Fibroblast of skin of back (primary cell): Measurements from ENCODE around the gene ELL.

Experiments
- DNase-seq: peaks from one replicate; pipeline ENCODE4 v3.0.0-alpha.2; 2013

The ELL gene

DNA sequence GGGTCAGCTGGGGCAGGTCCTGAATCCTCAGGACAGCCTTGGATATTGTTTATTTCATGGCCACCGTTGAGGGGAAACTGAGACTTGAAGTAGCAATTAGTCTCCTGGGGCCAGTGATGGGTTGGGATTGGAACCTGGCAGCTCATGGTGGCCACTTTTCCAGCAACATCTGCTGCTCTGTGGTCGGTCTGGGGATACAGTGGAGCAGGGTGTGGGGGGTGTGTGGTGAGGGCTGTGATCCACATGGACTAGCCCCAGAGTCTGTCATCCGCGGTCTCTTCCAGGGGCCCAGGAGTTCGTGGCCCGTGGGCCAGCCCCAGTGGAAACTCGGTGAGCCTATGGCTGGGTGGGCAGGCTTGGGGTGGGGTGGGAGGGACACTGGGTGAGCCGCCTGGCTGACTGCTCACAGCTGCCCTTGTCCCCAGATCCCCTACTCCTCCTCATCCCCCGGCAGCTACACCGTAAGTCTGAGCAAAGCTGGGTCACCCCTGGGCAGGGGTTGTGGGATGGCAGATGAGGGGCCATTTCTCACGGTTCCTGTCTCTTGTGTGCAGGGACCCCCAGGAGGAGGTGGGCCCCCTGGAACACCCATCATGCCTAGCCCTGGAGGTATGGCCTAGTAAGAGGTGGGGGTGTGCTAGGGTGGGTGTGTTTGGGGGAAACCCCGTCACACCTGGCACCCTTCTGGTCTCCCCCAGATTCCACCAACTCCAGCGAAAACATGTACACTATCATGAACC, 89.4 kb downstream of the ELL start:
- no peak for DNase-seq

DNA sequence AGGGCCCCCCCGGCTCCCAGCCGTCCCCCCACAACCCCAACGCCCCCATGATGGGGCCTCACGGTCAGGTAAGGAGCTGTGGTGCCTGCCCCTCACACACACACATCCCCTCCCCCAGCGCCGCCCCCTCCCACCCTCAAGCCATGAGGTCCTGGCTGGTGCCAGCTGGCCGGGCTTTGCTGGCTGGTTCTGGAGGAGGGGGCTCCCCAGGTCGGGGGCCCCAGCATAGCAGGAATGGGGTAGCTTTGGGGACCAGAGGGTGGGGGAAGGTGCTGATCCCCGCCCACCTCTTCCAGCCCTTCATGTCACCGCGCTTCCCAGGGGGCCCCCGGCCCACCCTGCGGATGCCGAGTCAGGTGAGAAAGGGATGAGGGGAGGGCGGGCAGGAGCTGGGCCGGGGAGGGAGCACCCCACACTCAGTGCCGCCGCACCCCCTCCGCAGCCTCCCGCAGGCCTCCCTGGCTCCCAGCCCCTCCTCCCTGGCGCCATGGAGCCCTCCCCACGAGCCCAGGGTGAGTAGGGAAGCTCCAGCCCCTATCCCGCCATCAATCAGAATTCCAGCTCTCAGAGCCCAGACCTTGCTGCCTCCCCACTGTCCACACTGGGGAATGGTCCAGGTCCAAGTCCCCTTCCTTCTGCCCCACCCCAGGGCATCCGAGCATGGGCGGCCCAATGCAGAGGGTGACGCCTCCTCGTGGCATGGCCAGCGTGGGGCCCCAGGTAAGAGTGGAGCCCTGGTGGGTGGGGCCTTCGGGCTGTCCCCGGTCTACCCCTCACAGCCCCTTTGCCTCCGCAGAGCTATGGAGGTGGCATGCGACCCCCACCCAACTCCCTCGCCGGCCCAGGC, 90.3 kb downstream of the ELL start:
- DNase-seq = no peak

DNA sequence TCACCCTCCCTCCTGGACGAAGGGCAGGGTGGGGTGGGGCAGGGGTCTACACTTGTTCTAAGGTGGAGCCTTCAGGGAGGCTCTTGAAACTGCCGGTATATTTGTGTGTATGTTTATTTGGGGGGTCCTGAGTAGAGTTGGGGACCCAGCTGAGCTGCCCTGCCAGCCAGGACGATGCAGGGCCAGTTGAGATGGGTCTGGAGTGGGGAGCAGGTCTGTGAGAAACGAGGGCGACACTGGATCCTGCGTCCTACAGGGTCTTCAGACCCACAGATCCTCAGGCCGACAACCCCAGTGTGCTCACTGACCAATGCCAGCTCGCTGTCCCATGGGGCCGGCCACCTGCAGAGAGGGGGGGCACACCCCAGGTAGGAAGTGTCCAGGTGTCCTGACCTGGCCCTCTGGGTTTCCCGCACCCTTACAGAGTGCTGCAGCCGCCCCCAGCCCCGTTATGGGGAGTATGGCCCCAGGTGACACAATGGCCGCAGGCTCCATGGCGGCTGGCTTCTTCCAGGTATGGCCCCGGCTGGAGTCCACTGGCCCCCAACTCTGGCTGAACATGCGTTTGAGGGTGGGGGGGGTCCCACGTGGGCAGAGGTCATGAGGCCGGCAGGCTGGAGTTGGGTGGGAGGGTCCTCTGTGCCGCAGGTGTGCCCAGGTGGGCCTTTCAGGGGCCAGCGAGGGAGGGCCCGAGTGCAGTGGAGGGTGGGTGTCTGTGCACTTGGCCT, 91.3 kb downstream of the ELL start:
- no peak for DNase-seq

DNA sequence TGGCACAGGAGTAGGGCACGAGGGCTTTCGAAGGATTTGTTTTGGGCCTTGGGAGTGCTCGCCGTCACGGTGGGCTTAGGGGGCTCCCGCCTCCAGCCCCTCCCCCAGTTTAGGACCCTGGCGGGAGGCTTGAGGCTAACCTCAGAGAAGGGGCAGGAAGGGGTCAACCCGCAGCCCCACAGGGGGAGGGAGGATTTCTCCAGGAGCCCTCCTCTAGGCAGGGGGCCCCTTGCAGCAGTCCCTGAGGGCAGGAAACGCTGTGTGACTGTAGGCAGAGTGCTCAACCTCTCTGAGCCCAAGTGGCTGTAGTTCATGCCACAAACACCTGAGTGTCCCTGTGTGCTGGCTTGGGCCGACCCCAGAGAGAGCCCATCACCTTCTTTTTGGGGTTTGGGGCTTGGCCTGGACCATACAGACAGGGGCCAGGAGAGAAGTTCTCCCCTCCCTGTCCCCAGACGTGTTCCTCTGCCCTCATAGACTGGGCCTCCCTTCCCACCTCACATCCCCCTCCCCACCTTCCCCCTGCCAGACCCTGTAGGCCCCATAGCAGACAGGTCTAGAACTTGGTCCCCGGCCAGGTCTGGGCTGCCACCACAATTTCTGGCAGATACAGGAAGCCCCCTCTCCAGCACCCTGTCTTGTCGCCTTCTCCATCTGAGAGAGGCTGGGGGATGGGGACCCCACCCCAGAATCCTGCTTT, 92.0 kb downstream of the ELL start:
- no peak for DNase-seq

DNA sequence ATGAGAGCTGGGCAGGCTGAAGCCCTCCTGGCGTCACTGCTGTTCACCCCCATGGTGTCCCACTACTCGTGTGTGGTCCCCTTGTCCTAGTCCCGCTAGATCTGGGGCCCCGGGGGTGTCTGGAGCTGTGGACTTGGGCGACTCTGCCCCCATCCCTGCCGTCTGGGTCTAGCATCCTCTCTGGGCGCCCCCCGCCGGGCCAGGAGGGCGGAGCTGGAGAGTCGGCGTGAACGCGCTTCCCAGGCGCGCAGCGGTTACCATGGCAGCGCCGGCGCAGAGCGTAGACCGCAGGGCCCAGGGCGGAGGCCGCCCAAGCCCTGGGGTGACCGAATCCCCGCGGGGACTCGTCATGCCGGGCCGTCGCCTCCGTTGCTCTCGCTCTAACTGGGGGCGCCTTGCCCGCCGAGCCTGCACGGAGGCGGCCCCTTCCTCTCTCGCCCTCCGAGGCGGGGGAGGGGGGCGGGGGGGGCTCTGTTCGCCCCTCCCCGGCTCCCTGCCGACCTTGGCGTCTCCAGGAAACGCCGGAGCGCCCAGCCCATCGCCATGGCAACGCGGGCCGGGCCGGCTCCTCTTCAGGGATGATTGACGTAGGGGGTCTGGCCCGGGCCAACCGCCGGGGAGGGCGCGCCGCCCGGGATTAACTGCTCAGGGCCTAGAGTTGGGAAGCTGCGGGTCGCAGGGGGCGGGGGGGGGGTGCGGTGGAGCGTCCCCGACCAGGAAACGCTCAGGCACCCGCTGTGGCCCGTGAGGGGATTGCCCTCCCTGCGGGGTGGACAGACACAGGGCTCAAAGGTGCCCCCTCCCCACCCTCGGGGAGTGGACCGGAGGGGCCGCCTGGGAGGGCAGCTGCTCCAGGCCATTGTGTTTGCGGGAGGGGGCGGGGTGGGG, 92.8 kb downstream of the ELL start:
- DNase-seq = peak; percentile 92

DNA sequence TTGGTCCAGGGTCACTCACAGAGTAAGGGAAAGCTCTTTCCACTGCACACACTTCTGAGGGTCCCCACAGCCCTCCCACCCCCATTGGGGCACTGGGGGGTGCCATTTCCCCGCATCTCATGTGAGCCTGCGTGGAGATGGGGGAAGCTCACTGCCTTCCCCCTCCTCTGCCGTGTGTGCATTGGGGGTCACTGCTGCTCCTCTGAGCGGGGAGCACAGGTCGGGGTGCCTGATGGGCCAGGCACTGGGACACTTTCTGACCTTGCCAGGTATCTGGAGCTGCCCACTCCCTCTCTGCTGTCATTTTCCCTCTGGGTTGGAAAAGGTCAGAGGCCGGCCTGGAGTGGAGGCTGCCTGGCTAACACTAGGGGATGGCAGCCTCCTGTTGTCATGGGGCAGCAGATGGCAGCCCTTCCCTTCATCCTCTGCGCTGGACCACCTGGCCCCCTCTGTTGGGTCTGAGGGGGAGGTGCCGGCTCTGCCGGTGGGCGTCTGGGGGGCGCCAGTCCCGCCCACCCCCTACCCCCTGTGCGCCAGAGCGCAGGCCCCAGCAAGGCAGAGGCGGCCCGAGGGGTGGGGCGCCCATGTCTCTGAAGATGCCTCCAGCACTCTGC, 93.6 kb downstream of the ELL start:
- DNase-seq = no peak

DNA sequence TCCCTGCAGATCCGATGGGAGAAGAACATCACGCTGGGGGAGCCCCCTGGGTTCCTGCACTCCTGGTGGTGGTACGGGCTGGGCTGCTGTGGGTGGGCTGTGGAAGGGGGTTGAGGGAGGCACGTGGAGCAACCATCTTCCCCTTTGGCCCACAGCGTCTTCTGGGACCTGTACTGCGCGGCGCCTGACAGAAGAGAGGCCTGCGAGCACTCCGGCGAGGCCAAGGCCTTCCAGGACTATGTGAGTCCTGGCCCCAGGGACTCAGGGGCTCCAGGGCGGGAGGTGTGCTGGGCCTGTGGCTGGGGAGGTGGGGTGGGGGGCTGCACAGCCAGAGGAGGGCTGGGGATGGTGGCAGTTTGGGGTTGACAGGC, 94.1 kb downstream of the ELL start:
- DNase-seq = no peak

DNA sequence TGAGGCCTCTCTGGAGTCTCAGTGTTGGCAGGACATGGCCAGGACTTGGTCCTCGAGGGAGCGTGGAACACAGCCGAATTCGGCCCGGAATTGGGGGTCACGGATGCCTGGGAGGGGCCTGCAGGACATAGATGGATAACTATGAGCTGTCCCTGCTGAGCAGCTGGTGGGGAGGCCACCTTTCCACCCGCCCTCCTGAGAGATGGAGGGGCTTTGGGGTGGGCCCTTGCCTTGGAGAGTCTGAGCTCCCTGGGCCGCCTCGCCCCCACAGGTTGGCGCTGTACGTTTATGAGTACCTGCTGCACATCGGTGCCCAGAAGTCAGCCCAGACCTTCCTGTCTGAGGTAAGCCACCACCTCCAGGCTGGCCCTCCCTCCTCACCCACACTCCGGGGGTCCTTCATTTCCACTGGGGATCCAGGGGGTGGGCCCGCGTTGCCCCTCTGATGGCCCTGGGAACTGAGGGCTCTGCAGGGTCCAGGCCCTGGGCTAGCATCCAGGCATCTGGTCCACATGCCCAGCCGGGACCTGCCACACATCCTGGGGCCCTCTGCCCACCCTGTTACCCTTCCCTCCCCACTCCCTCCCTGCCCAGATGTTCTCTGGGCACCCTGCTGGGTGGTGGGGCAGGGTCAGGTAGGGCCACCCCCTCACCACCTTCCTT, 94.7 kb downstream of the ELL start:
- no peak for DNase-seq

DNA sequence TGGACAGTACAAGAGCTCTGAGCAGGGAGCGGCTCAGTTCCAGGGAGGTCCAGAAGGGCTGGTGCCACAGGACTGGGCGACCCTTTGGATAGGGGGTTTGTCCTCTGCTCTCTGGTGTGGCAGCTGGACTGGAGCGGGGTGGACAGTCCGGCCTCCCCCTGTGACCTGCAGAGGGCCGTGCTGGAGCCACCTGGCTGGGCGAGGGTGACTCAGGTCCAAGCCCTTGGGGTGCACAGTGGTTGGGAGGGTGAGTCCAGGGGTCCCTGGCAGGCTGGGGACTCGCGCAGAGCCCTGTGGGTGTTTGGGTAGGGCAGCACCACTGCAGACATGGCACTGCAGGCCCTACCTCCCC, 95.5 kb downstream of the ELL start:
- no peak for DNase-seq

DNA sequence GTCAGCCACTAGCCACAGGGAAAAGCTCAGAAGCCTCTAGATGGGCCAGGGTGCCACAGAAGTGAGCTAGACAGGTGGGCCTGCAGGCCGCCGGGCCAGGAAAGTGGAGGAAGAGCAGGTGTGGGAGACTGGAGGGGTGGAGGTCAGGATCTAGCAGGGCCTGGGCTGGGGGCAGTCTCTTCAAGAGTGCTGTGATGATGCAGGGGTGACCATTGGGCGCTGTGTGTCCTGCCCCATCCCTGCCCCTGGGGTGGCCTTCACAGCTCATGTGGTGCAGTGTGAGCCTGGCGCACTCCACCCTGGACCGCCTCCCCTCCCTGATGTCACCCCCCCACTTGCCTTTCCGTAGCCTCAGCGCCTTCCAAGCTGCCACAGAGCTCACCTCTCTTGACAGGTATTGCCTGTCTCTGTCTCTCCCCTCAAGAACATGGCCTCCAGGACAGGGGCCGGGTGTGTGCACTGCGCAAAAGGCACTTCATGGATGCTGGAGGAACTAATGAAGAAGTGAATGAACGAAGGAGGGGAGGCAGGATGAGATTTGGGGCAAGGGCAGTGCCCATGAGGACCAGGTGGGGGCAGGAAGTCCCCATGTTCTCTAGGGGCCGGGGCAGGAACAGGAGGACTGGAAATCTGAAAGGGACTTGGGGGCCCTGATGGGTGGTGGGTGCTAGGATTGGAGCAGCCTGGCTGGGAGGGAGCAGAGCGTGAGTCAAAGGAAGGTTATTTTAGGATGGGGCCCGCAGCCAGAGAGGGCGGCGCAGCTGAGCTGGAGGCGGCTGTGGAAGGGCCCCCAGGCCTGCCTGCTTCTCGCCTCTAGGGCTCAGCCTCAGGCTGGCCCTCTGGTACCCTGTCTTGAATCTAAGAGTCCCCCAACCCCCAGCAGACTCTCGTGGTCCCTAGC, 96.1 kb downstream of the ELL start:
- DNase-seq = peak; percentile 80

DNA sequence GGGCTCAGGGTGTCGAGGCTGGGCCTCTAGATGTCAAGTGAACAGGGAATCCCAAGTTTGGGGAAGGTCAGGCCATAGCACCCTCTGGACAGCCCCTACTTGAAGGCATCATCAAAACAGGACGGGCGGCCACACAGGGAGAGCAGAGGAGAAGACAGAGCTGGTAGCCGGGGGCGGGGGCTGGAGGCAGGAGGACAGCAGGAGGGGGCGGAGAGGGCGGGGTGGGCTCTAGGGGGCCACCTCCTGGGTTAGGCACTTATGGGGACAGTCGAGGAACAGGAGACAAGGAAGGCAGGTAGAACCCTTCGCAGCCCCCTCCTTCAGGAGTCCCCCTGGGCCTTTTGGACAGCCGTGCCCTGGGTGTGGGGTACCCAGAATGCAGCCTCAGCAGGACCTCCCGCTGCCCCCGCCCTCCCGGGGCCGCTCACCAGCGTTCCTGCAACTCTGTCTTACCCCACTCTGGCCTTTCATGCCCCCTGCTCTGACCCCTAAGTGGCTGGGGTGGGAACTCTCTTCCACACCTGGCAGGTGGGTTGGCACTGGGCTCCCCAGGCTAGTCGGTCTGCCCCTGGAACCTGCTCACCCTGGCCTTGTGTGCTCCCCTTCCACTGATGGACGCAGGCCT, 96.9 kb downstream of the ELL start:
- no peak for DNase-seq

DNA sequence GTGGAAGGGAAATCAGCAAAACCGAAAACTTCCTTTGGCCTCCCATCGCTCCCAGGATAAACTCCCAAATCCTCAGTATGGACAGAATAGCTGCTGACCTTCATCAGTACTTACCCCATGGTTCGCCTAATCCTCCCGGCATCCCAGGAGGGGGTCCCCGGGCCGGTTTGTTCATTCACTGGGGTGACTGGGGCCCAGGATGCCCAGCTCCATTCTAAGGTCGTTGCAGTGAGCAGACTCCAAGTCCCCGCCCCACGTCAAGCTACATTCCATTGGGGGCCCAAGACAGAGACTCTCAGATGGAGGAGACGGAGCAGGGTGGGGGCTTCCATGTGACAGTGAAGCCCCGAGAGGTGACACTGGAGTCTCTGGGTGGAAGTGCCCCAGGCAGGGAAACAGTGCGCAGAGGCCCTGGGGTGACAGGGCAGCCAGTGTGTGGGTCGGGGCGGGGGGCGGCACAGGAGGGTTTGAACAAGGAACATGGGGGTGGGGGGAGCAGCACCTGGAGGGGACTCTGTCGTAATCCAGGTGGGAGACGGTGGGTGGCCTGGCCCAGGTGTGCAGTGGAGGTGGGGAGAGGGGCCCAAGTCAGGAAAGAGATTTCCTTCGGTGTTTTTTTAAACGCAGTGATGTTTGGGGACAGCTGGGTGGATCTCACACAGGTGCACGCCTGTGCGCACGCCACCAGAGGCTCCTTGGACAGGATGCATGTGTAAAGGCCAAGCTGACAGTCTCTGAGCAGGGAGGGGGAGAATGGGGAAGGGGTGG, 97.6 kb downstream of the ELL start:
- no peak for DNase-seq

DNA sequence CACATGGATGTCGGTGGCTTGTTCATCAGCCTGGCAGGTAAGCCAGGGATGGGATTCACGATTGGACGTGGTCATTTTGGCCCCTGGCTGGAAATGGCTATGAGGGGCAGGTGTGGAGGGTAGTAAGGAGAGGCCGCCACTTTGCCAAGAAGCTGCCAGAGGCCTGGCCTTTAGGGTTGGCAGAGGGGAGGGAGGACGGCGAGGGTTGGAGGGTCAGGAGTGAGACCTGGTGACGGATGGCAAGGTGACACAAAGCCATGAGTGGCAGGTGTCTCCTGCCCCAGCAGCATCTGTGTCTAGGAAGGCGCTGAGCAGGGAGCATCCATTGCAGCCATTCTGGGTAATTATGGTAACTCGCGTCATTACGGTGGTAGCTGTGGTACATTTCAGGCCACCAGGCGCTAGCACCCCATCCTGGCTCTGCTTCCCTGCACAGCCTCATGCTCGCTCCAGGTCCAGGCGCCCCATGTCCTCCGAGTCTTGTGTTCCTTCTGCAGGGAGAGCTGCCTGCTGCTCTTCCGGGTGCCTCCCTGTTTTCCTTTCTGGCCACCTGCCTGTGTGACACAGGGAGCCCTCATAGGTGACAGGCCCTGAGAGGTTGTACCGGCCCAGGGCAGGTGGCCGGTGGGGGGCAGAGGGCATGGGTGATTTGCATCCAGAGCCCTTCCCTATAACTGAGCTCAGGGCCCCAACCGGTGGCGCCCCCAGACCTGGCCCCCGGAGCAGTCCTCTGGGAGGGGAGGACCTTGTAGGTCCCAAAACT, 98.4 kb downstream of the ELL start:
- no peak for DNase-seq

DNA sequence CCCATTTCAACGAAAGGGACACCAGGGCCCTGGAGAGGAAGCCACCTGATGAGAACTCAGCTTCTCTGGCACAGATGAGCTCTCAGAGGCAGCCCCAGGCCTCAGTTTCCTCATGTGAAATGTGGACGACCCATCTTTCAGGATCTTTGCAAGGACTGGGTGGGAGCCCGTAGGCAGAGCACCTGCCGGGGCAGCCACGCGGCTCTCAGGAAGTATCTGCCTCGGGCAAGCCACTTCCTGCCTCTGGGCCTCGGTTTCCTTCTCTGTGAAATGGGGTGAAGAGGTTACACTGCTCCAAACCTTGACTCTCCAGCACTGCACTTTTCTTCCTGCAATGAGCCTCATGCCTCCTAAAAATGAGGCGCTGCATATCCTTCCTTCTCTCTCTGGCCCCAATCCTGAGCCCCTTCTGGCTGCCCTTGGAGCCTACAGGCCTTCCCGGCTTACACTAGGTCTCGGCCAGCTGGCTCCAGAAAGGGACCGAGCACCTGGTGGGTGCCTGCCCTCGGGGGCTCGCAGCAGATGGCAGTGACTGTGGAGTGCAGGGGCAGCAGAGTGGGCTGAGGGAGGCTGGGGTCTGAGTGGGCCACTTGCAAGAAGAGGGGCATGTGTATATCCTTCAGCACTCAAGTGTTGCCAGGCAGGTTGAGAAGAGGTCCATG, 99.2 kb downstream of the ELL start:
- DNase-seq = no peak

DNA sequence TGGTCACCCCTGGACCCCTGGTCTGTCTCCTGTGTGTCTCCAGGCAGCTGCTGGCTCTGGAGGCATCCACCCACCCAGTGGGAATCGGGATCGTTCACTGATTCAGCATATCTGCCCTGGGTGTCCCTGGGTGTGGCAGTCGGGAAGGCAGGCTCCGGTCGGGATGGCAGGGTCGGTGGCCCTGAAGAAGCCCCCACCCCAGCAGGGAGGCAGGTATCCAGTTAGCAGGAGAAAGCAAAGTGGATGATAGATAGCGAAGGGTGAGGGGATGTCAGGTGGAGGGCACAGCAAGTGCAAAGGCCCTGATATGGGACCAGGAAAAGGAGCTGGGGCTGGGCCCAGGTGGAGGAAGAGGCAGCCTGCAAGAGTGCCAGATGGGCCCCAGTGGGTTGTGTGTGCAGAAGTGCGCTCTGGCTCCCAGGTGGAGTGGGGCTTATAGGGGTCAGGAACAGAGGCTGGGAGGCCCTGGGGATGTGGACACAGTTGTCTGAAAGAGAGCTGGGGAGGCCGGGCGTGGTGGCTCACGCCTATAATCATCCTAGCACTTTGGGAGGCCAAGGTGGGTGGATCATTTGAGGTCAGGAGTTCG, 100.4 kb downstream of the ELL start:
- no peak for DNase-seq

DNA sequence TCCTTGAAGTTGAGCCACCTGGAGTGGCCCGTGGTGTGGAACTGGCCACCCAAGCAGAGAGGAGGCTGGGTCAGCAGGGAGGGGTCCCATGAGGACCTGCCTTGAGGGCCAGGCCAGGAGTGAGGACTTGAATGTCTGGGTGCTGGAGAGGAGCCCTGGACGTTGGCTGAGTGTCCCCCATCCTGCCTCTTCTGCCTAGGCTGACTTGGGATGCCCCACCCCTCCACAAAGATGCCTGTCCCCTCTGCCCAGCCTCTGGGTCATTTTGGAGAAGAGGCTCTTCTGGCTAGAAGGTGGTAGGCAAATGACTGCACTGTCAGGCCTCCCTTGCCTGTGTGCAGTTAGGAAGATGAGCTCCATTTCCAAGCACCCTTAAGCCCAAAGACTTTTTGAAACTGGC, 100.9 kb downstream of the ELL start:
- DNase-seq = no peak
